ENCODE results near the gene CPNE6.

DNA sequence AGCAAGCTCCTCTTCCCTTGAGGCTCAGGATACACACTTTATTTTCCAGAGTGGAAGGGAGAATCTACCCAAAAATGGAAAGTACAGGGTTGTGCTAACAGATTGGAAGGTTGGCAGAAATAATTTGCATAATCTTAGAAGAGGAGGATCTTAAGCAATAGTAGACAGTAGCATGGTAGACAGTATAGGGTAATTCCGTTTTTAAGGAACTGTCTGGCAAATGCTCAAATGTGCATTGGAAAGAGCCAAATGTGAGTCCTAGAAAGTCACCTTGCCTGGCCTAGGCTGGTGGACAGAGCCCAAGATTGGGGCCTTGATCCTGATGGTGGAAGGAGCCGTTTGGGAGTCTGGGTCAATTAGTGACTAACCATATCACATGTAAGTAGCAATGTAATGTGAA is 32.7 kb upstream of the CPNE6 start:
- TF ChIP-seq ZNF672 (CRISPR knock-in tag; IDR thresholded peaks at IDR 0.05) = no peak
- TF ChIP-seq, protein P1, sequence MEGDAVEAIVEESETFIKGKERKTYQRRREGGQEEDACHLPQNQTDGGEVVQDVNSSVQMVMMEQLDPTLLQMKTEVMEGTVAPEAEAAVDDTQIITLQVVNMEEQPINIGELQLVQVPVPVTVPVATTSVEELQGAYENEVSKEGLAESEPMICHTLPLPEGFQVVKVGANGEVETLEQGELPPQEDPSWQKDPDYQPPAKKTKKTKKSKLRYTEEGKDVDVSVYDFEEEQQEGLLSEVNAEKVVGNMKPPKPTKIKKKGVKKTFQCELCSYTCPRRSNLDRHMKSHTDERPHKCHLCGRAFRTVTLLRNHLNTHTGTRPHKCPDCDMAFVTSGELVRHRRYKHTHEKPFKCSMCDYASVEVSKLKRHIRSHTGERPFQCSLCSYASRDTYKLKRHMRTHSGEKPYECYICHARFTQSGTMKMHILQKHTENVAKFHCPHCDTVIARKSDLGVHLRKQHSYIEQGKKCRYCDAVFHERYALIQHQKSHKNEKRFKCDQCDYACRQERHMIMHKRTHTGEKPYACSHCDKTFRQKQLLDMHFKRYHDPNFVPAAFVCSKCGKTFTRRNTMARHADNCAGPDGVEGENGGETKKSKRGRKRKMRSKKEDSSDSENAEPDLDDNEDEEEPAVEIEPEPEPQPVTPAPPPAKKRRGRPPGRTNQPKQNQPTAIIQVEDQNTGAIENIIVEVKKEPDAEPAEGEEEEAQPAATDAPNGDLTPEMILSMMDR (CRISPR knock-in tag; IDR thresholded peaks at IDR 0.05) = no peak

Measured in HepG2 (cell line).